Transverse colon (tissue), 4 donors: Measurements from ENCODE around the gene AKR1C8.

Experiments used
- CTCF ChIP-seq, 5 experiments: fragments of 200-600 bp in 3 of 5; fragments of 450-650 bp in 2 of 5; sonication (generic) in 3 of 5; IDR thresholded peaks; 1 replicate in 2 of 5; 2 replicates in 3 of 5; pipeline ENCODE4 v1.5.1; 2016 to 2017; ENCODE audit warnings: antibody characterized with exemption in 5 of 5, inconsistent platforms in 3 of 5, mild to moderate bottlenecking in 2 of 5, moderate library complexity in 1 of 5
- EP300 ChIP-seq: sonication (generic); formaldehyde crosslinking; IDR thresholded peaks from one replicate; pipeline ENCODE4 v1.6.1; 2017; ENCODE audit warnings: antibody characterized with exemption, low read depth
- POLR2A ChIP-seq: fragments of 450-650 bp; IDR thresholded peaks from one replicate; pipeline ENCODE4 v1.6.1; 2016; ENCODE audit warnings: antibody characterized with exemption, mild to moderate bottlenecking, moderate library complexity
- POLR2AphosphoS5 ChIP-seq, 3 donors: sonication (generic); formaldehyde crosslinking; IDR thresholded peaks; one replicate each; pipeline ENCODE4 v1.6.1; 2016; ENCODE audit warnings: antibody characterized with exemption in 3 of 3

GRCh38 chr10:5155951-5156350, 29.0 kb downstream of the AKR1C8 start:
- no peak for TF ChIP-seq CTCF (IDR thresholded peaks at IDR 0.05)
- TF ChIP-seq EP300, result no peak
- TF ChIP-seq POLR2AphosphoS5 (IDR thresholded peaks at IDR 0.05), result no peak
- no peak for TF ChIP-seq POLR2A
